ENCODE data around the gene G3BP2.

The G3BP2 gene

DNA sequence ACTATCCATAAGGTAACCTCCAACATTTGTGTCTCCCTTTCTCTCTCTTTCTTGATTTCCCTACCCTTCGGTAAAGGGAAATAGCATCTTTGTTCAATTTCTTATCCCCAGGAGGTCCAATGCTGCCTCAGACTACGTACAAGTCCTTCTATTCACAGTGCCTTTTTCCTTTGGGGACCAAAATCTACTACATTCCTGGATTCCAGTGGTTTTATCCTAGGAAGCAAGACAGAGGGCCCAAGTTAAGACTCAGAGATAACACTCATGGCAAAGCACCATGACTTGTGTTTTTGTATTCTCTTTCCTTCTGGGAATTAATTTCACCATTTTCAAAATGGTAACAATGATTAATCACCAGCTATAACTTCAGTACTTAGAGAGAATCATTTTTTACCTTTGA is 10.6 kb downstream of the G3BP2 start:
- peaks cover 4% of the 10 kb centered on the region for H3K4me1 ChIP-seq (ENCODE audit: control insufficient read depth, low read depth, low read length)
- H3K9me3 ChIP-seq (ENCODE audit: control insufficient read depth, low read depth, low read length), result no peaks in the 10 kb centered on the region
- H3K4me3 ChIP-seq (ENCODE audit: low read length), result no peak overlapping the region
- H3K27ac ChIP-seq (ENCODE audit: low read length), result no peak overlapping the region
- H3K36me3 ChIP-seq (ENCODE audit: control insufficient read depth, low read depth, low read length), result peaks cover 45% of the 10 kb centered on the region
- no peaks in the 10 kb centered on the region for H3K27me3 ChIP-seq (ENCODE audit: control insufficient read depth, insufficient read depth, low read length)
- no peak overlapping the region for H3K9ac ChIP-seq (ENCODE audit: low read length)

DNA sequence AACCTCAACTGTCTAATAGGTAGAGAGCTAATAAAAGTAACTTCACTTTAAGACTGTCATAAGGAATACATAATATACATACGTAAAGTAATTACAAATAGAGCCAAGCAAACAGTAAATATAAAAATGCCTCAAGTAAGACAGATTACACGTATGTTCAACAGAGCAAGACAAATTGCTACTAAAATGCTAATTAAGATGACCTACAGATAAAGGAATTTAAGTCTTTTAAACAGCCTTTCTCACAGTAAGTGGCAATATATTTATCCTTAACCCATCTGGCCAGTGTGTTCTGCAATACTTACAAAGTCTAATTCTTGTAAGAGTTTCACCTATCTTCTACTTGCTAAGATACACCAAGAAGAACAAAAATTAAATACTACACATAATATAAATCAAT is 12.7 kb downstream of the G3BP2 start:
- Histone ChIP-seq H3K27ac (ENCODE audit: low read length) (no peak overlapping the region), H3K4me3 (ENCODE audit: low read length) (no peak overlapping the region), H3K4me1 (ENCODE audit: control insufficient read depth, low read depth, low read length) (no peaks in the 10 kb centered on the region), H3K9ac (ENCODE audit: low read length) (no peak overlapping the region), H3K9me3 (ENCODE audit: control insufficient read depth, low read depth, low read length) (no peaks in the 10 kb centered on the region), H3K36me3 (ENCODE audit: control insufficient read depth, low read depth, low read length) (peaks cover 66% of the 10 kb centered on the region), H3K27me3 (ENCODE audit: control insufficient read depth, insufficient read depth, low read length) (no peaks in the 10 kb centered on the region)

DNA sequence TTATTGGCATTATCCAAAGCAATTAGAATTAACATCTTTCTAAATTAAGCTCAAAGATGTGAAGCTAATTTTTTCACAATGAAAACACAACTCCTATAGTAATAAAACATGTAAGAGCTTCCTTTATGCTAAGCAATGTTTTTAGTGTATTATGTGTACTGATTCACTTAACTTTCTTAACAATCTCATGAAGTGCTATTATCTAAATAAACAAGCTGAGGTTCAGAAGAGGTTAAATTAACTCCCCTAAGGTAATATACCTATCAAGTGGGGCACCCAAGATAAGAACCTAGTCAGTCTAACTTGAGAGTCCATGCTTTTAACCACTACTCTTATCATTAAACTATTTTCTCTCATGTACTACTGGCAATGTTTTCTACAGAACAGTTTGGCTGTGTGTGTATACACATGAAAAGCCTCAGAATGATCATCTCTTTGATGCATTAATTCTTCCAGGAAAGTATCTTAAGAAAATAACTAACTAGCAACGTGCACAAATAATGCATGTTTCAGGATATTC is 13.6 kb downstream of the G3BP2 start:
- no peak overlapping the region for H3K9ac ChIP-seq (ENCODE audit: low read length)
- no peaks in the 10 kb centered on the region for H3K9me3 ChIP-seq (ENCODE audit: control insufficient read depth, low read depth, low read length)
- no peaks in the 10 kb centered on the region for H3K4me1 ChIP-seq (ENCODE audit: control insufficient read depth, low read depth, low read length)
- no peaks in the 10 kb centered on the region for H3K27me3 ChIP-seq (ENCODE audit: control insufficient read depth, insufficient read depth, low read length)
- no peak overlapping the region for H3K4me3 ChIP-seq (ENCODE audit: low read length)
- peaks cover 75% of the 10 kb centered on the region for H3K36me3 ChIP-seq (ENCODE audit: control insufficient read depth, low read depth, low read length)
- H3K27ac ChIP-seq (ENCODE audit: low read length), result no peak overlapping the region

DNA sequence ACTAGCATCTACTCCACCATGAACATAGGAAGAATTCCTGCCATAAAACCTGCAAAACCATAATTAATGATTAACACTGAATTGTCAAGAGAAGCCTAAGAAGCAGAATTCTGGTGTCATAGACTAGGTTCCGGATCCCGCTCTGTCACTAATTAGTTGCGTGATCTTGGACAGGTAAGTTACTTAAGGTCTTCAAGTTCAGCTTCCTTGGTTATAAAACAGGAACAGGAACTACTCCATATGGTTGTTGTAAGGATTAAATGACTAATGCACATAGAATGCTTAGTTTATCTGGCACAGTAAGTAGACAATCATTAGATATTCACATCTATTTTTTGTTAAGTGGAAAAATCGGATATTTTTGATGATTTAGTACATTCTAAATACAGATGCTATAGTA is 14.3 kb downstream of the G3BP2 start:
- Histone ChIP-seq H3K27me3 (ENCODE audit: control insufficient read depth, insufficient read depth, low read length) (no peaks in the 10 kb centered on the region), H3K4me3 (ENCODE audit: low read length) (no peak overlapping the region), H3K36me3 (ENCODE audit: control insufficient read depth, low read depth, low read length) (peaks cover 82% of the 10 kb centered on the region), H3K4me1 (ENCODE audit: control insufficient read depth, low read depth, low read length) (no peaks in the 10 kb centered on the region), H3K9ac (ENCODE audit: low read length) (no peak overlapping the region), H3K9me3 (ENCODE audit: control insufficient read depth, low read depth, low read length) (no peaks in the 10 kb centered on the region), H3K27ac (ENCODE audit: low read length) (no peak overlapping the region)

DNA sequence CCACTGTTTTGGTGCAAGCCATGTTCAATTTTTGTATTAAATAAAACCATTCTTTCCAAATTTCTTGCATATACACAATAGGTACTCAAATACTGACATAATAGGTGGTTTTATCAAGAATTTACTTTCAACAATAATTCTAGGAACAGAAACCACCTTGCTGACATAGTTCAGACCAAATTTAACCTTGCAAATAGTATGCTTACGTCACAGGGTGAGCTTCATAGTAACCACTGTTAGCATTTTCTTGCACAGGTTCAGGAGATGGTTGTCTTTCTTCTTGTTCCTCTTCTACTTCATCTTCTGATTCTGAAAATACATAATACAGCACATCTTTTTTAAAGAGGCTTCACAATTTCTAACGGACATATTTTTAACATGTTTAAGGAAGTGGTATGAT is 17.6 kb downstream of the G3BP2 start:
- H3K36me3 ChIP-seq (ENCODE audit: control insufficient read depth, low read depth, low read length), result peaks cover 97% of the 10 kb centered on the region
- no peaks in the 10 kb centered on the region for H3K27me3 ChIP-seq (ENCODE audit: control insufficient read depth, insufficient read depth, low read length)
- no peaks in the 10 kb centered on the region for H3K4me1 ChIP-seq (ENCODE audit: control insufficient read depth, low read depth, low read length)
- H3K9me3 ChIP-seq (ENCODE audit: control insufficient read depth, low read depth, low read length), result no peaks in the 10 kb centered on the region
- H3K4me3 ChIP-seq (ENCODE audit: low read length), result no peak overlapping the region
- H3K27ac ChIP-seq (ENCODE audit: low read length), result no peak overlapping the region
- no peak overlapping the region for H3K9ac ChIP-seq (ENCODE audit: low read length)

DNA sequence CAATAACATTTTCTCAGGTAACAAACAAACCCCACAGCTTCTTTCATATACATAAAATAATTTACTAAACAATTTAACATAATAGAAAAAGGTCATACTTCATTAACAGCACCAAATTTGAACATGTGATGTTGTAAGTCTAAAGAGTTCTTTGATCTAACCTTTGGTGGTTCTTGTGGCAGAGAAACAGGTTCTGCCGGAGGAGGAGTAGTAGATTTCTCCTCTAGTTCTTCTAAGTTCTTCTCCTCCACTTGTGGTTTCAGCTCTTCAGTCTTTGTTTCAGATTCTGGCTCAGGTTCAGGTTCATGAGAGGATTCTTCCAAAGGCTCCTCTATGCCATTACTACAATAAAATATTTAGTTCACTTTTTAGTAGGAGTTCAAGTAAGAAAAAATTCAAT is 18.3 kb downstream of the G3BP2 start:
- H3K27ac ChIP-seq (ENCODE audit: low read length), result no peak overlapping the region
- H3K9ac ChIP-seq (ENCODE audit: low read length), result no peak overlapping the region
- H3K9me3 ChIP-seq (ENCODE audit: control insufficient read depth, low read depth, low read length), result no peaks in the 10 kb centered on the region
- no peaks in the 10 kb centered on the region for H3K27me3 ChIP-seq (ENCODE audit: control insufficient read depth, insufficient read depth, low read length)
- peaks cover 96% of the 10 kb centered on the region for H3K36me3 ChIP-seq (ENCODE audit: control insufficient read depth, low read depth, low read length)
- no peak overlapping the region for H3K4me3 ChIP-seq (ENCODE audit: low read length)
- no peaks in the 10 kb centered on the region for H3K4me1 ChIP-seq (ENCODE audit: control insufficient read depth, low read depth, low read length)

DNA sequence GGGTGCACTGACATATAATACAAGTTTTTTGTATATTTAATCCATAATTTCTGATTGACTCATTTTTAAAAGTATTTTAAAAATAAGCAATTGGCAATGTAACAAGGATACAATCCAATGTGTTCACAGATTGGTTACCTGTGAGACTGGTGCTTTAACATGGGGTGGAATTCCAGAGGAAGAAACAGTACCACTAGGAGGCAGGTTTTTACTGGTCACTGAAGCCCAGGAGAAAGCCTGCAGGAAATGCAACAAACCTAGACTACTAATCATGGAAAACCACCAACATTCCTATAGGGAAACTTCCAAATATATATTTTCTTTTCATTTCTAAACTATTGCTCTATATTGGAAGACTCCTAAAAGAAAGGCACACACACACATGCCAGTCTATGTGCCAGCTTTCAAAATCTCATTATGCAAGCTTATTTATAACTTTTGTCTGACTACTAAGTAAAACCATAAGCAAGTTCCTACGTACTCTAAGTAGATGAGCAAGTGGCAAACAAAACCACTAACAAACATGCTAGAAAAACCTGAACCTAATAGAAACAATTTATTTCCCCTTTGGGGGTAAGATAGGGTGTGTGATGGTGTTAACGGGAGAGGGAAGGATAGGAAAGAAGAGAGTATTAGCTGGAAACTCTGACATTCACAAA is 19.2 kb downstream of the G3BP2 start:
- H3K36me3 ChIP-seq (ENCODE audit: control insufficient read depth, low read depth, low read length), result peaks cover 96% of the 10 kb centered on the region

DNA sequence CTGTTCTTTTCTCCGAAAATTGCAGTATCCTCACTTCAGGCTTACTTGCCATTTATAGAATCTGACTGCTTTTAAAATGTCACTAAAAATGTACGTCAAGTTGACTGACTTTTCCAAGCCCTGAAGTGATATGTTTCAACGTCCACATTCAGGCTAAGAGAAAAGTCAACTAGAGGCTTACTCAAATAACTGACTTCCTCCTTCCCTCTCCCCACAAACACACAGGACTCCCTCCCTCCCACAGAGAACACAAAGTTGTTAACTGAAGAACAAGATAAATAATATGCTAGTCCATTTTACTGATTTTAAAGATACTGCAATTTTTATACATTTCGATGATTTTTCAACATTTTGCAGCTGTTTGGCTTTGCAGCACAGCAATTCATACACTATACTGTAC is 29.1 kb downstream of the G3BP2 start:
- Histone ChIP-seq H3K9ac (ENCODE audit: low read length) (no peak overlapping the region), H3K4me3 (ENCODE audit: low read length) (no peak overlapping the region), H3K36me3 (ENCODE audit: control insufficient read depth, low read depth, low read length) (peaks cover 69% of the 10 kb centered on the region), H3K27me3 (ENCODE audit: control insufficient read depth, insufficient read depth, low read length) (no peaks in the 10 kb centered on the region), H3K9me3 (ENCODE audit: control insufficient read depth, low read depth, low read length) (no peaks in the 10 kb centered on the region), H3K4me1 (ENCODE audit: control insufficient read depth, low read depth, low read length) (no peaks in the 10 kb centered on the region), H3K27ac (ENCODE audit: low read length) (no peak overlapping the region)

More for the DNA sequence above, 19.2 kb downstream of the G3BP2 start:
- H3K4me1 ChIP-seq (ENCODE audit: control insufficient read depth, low read depth, low read length), result no peaks in the 10 kb centered on the region
- H3K9ac ChIP-seq (ENCODE audit: low read length), result no peak overlapping the region
- H3K27ac ChIP-seq (ENCODE audit: low read length), result no peak overlapping the region
- no peaks in the 10 kb centered on the region for H3K9me3 ChIP-seq (ENCODE audit: control insufficient read depth, low read depth, low read length)
- H3K4me3 ChIP-seq (ENCODE audit: low read length), result no peak overlapping the region
- H3K27me3 ChIP-seq (ENCODE audit: control insufficient read depth, insufficient read depth, low read length), result no peaks in the 10 kb centered on the region

DNA sequence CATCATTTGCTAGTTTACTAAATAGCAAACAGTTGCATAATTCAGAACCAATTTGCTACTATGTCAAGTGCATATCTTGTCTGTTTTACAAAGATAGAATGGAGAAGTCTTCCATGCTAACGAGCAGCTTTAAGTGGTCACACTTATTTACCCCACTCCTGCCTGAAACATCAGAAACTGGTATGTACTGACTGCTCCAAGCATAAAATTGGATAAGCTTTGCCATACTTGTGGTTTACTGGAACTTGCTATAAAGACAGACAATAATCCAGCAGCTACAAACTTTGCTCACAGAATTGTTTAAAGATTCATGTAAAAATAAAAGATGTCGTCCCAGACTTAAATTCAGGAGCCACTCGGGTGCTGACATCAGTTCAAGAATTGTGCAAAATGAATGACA is 29.6 kb downstream of the G3BP2 start:
- H3K4me3 ChIP-seq (ENCODE audit: low read length), result no peak overlapping the region
- no peak overlapping the region for H3K27ac ChIP-seq (ENCODE audit: low read length)
- H3K4me1 ChIP-seq (ENCODE audit: control insufficient read depth, low read depth, low read length), result no peaks in the 10 kb centered on the region
- H3K27me3 ChIP-seq (ENCODE audit: control insufficient read depth, insufficient read depth, low read length), result no peaks in the 10 kb centered on the region
- no peak overlapping the region for H3K9ac ChIP-seq (ENCODE audit: low read length)
- peaks cover 64% of the 10 kb centered on the region for H3K36me3 ChIP-seq (ENCODE audit: control insufficient read depth, low read depth, low read length)
- no peaks in the 10 kb centered on the region for H3K9me3 ChIP-seq (ENCODE audit: control insufficient read depth, low read depth, low read length)

DNA sequence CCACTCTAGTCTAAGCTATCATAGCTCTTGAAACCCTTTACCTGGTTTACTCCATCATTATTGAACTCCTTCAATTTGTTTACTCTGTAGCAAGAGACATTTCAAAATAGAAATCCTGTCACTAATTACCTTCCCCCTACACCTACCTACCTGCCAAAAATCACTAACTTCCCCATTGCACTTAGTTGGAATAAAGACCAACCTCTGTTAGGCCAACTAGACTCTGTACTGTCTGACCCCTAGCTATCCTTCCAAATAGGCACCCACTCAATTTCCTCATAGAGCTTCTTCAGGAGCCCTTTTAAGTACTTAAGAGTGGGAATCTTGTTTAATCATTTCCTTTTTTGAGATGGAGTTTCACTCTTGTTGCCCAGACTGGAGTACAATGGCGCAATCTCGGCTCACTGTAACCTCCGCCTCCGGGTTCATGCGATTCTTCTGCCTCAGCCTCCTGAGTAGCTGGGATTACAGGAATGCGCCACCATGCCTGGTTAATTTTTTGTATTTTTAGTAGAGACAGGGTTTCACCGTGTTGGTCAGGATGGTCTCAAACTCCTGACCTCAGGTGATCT is 34.0 kb downstream of the G3BP2 start:
- no peaks in the 10 kb centered on the region for H3K27me3 ChIP-seq (ENCODE audit: control insufficient read depth, insufficient read depth, low read length)
- H3K4me1 ChIP-seq (ENCODE audit: control insufficient read depth, low read depth, low read length), result no peaks in the 10 kb centered on the region
- no peak overlapping the region for H3K27ac ChIP-seq (ENCODE audit: low read length)

DNA sequence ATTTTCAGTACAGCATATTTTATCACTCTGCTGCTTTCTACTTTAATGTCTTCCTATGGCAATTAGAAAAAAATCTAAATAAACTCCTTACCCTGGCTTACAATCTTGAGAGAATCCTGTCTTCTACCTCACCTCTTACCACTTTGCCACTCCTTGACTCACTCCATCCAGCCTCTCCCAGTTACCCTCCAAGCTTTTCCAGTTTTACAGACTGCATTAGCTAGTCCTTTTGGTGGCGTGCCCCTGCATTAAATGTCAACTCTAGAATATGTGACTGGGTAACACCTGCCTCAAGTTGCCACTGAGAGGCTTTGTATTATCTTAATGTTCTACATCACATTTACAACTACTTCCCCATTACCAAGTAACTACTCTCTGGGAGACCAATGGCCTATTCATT is 35.4 kb downstream of the G3BP2 start:
- no peaks in the 10 kb centered on the region for H3K27me3 ChIP-seq (ENCODE audit: control insufficient read depth, insufficient read depth, low read length)
- H3K36me3 ChIP-seq (ENCODE audit: control insufficient read depth, low read depth, low read length), result peaks cover 8% of the 10 kb centered on the region
- H3K9ac ChIP-seq (ENCODE audit: low read length), result no peak overlapping the region
- H3K4me1 ChIP-seq (ENCODE audit: control insufficient read depth, low read depth, low read length), result no peaks in the 10 kb centered on the region
- no peak overlapping the region for H3K4me3 ChIP-seq (ENCODE audit: low read length)
- H3K9me3 ChIP-seq (ENCODE audit: control insufficient read depth, low read depth, low read length), result no peaks in the 10 kb centered on the region
- no peak overlapping the region for H3K27ac ChIP-seq (ENCODE audit: low read length)

More for the DNA sequence above, 34.0 kb downstream of the G3BP2 start:
- Histone ChIP-seq H3K9me3 (ENCODE audit: control insufficient read depth, low read depth, low read length) (no peaks in the 10 kb centered on the region), H3K36me3 (ENCODE audit: control insufficient read depth, low read depth, low read length) (peaks cover 20% of the 10 kb centered on the region), H3K9ac (ENCODE audit: low read length) (no peak overlapping the region), H3K4me3 (ENCODE audit: low read length) (no peak overlapping the region)

DNA sequence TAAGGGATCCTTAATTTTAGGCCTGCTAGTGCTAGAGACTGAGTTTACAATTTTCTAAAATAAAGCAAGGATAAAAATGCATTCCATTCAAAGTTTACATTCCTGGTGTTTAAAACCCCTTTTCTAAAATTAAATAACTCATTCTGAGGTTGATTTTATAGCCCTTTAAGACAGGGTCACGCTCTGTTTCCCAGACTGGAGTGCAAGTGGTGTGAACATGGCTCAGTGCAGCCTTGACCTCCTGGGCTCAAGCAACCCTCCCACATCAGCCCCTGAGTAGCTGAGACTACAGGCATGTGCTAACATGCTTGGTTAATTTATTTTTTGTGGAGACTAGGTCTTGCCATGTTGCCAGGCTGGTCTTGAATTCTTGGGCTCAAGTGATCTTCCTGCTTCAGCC is 36.0 kb downstream of the G3BP2 start:
- Histone ChIP-seq H3K36me3 (ENCODE audit: control insufficient read depth, low read depth, low read length) (peaks cover 2% of the 10 kb centered on the region), H3K9me3 (ENCODE audit: control insufficient read depth, low read depth, low read length) (no peaks in the 10 kb centered on the region), H3K27ac (ENCODE audit: low read length) (no peak overlapping the region), H3K27me3 (ENCODE audit: control insufficient read depth, insufficient read depth, low read length) (no peaks in the 10 kb centered on the region), H3K9ac (ENCODE audit: low read length) (no peak overlapping the region), H3K4me3 (ENCODE audit: low read length) (no peak overlapping the region), H3K4me1 (ENCODE audit: control insufficient read depth, low read depth, low read length) (no peaks in the 10 kb centered on the region)

Data from iPS-18a (cell line).